HEK293 (cell line): ENCODE results near the gene PDZK1IP1.

Experiments used
- CTCF ChIP-seq: fragments of 450-650 bp; formaldehyde crosslinking; IDR thresholded peaks from 2 replicates; pipeline ENCODE4 v1.5.1; 2016; ENCODE audit warnings: missing biosample characterization, missing genetic modification characterization
- ZNF112 ChIP-seq: fragments of 450-650 bp; formaldehyde crosslinking; IDR thresholded peaks from 2 replicates; pipeline ENCODE4 v1.5.0; 2017; ENCODE audit warnings: missing biosample characterization, missing genetic modification characterization
- ZNF140 ChIP-seq: fragments of 450-650 bp; formaldehyde crosslinking; IDR thresholded peaks from 2 replicates; pipeline ENCODE4 v1.5.1; 2016; ENCODE audit warnings: missing biosample characterization, missing genetic modification characterization
- ZNF202 ChIP-seq: fragments of 450-650 bp; formaldehyde crosslinking; IDR thresholded peaks from 2 replicates; pipeline ENCODE4 v1.5.1; 2016; ENCODE audit warnings: missing biosample characterization, missing genetic modification characterization, borderline replicate concordance
- ZNF23 ChIP-seq: fragments of 450-650 bp; formaldehyde crosslinking; IDR thresholded peaks from 2 replicates; pipeline ENCODE4 v1.5.1; 2016; ENCODE audit warnings: missing biosample characterization, missing genetic modification characterization, borderline replicate concordance
- ZNF354C ChIP-seq: fragments of 450-650 bp; formaldehyde crosslinking; IDR thresholded peaks from 2 replicates; pipeline ENCODE4 v1.5.1; 2016; ENCODE audit warnings: missing biosample characterization, missing genetic modification characterization, low read depth, borderline replicate concordance
- ZNF621 ChIP-seq: fragments of 450-650 bp; formaldehyde crosslinking; IDR thresholded peaks from 2 replicates; pipeline ENCODE4 v1.5.1; 2017; ENCODE audit warnings: missing biosample characterization, missing genetic modification characterization
- ZNF701 ChIP-seq: fragments of 450-650 bp; formaldehyde crosslinking; IDR thresholded peaks from 2 replicates; pipeline ENCODE4 v1.5.1; 2016; ENCODE audit warnings: missing biosample characterization, missing genetic modification characterization

- no peak for TF ChIP-seq ZNF202 (tag by site-specific recombination)
- TF ChIP-seq CTCF (tag by site-specific recombination), result no peak
- TF ChIP-seq ZNF23, result no peak
- TF ChIP-seq ZNF112 (tag by site-specific recombination), result no peak
- no peak for TF ChIP-seq ZNF701 (tag by site-specific recombination)
- no peak for TF ChIP-seq ZNF354C (tag by site-specific recombination)
- no peak for TF ChIP-seq ZNF621 (tag by site-specific recombination)
- no peak for TF ChIP-seq ZNF140
Observed at GRCh38 chr1:47181955-47182675, 7.7 kb downstream of the PDZK1IP1 start.
